Choroid plexus epithelial cell (primary cell): Measurements from ENCODE around the gene DNTT.

ENCODE experiments used
- DNase-seq: peaks from one replicate; pipeline ENCODE4 v3.0.0-alpha.2; 2010; ENCODE audit warnings: low read depth
- H3K4me3 ChIP-seq: 2 replicates; pipeline ENCODE4 v1.5.1; 2011; ENCODE audit warnings: low read depth, mild to moderate bottlenecking, control low read depth, low read length, moderate library complexity
- TF ChIP-seq, protein P1 (sequence below): conservative IDR thresholded peaks from 2 replicates; pipeline ENCODE4 v1.5.1; 2011; ENCODE audit warnings: low read depth, mild to moderate bottlenecking, control low read depth, inconsistent platforms, low read length, moderate library complexity

Gene DNTT

DNA sequence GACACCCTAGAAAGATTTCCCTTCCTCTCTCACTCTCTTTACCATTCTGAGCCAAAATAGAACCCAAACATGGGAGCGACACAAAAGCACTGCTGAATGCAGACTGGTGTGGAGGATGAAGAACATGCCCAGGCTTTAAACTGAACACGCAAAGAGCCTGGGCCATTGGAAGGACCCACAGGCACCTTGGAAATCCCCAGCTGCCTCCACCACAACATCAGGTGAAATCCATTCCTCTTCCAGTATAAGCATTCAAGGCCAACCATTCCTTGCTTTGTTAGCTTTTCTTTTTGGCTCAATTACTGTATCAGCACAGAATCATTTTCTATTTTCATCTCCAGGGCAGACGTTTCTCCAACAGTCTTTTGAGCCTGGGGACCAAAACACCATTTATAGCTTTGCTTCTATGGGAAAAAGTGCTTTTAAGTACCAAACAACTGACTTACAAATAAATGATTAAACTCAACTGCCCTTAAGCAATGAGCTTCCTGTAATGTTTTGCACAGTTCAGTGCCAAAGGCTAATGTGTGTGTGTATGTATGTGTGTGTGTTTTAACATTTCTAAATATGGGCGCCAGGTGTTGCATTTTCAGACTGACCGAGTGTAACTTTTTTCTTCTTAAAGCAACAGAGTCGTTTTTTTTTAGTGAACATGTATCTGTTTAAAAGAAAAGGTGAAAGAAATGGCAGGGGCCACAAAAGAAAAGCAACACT is 16.7 kb upstream of the DNTT start:
- peak; percentile 14 for DNase-seq
- TF ChIP-seq, protein P1, sequence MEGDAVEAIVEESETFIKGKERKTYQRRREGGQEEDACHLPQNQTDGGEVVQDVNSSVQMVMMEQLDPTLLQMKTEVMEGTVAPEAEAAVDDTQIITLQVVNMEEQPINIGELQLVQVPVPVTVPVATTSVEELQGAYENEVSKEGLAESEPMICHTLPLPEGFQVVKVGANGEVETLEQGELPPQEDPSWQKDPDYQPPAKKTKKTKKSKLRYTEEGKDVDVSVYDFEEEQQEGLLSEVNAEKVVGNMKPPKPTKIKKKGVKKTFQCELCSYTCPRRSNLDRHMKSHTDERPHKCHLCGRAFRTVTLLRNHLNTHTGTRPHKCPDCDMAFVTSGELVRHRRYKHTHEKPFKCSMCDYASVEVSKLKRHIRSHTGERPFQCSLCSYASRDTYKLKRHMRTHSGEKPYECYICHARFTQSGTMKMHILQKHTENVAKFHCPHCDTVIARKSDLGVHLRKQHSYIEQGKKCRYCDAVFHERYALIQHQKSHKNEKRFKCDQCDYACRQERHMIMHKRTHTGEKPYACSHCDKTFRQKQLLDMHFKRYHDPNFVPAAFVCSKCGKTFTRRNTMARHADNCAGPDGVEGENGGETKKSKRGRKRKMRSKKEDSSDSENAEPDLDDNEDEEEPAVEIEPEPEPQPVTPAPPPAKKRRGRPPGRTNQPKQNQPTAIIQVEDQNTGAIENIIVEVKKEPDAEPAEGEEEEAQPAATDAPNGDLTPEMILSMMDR, result no peak
- no peak overlapping the region for H3K4me3 ChIP-seq

DNA sequence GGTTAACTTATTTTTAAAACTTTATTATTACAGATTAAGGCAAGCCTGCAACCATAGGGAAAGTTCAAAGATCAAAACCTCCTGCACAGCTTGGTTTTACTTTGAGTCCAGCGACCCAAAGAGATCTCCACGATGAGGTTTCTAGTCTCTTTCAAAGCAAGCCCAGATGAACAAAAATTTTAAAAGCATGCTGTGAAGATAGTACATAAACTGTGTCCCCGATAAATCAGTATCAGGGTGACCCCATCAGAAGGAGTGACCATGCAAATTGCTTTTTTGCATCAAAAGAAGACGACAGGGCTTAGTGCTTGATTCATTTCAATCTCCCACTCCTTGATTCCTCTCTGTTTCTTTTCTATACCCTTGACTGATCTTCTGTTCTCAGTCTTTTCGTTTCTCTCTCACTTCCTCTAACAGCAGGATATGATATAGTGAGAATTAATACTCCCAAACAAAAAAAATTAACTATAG is 16.0 kb upstream of the DNTT start:
- no peak overlapping the region for H3K4me3 ChIP-seq
- TF ChIP-seq, protein P1, result no peak
- DNase-seq, result no peak

DNA sequence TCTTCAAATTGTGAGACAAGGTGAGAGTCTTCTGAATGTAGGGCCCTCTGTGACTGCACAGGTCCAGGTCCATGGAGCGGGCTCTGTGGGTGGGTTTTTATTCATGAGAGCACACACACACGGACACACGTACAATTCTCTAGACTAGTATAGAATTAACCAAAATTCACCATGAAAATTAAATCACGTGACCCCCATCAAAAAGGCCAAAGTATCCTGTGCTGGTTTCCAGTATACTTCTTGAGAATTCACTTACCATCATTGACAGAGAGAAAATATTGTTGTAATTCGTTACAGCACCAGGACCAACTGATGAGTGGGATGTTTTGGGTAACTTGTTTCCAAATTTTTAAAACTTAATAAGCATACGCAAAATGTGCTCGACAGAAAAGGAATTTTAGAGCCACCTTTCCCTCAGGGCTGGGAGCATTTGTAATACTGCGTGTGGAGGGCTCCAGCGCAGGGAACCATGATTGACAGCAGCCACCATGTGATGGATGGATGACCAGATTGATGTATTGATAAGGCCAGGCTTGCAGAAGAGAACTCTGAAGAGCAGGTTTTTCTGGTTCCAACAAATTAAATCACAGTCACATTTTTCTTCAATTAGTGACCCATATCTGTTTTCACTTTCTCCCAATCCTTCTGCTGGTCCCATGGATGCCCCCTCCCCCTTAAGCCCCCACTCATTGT is 14.9 kb upstream of the DNTT start:
- DNase-seq, result no peak
- no peak overlapping the region for H3K4me3 ChIP-seq
- TF ChIP-seq, protein P1, result no peak

DNA sequence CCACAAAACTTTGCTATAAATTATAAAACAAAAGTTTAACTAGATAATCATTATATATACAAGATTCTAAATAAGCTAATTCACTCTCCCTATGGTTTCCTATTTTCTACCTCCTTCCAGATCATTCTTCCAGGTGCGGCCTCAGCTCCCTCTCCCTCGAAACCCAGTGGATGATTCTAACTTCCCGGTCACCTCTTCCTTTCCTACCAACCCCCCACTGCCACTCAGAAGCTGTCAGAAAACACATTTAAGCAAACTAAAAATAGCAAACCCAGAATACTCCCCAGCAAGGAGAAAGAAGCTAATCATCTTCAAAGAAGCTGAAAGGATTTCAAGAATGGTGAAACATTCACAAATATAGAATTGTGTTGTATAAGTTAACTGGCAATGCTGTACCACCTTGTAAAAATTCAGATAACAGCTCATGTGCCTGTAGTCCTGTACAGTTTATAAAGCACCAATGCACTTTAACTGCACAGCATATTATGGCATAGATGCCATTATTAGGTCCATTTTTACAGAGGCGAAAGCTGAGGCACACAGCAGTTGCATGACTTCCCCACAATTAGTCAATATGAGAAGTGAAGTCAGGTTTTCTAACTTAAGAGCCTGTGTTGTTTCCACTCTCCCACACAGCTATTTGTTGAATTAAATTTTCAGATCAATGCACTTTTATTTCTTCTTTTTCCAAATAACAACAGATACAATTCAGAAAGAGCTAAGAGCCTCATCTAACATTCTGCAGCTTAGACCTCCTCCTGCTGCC is 13.7 kb upstream of the DNTT start:
- DNase-seq, result no peak
- H3K4me3 ChIP-seq, result no peak overlapping the region
- TF ChIP-seq, protein P1, result no peak

DNA sequence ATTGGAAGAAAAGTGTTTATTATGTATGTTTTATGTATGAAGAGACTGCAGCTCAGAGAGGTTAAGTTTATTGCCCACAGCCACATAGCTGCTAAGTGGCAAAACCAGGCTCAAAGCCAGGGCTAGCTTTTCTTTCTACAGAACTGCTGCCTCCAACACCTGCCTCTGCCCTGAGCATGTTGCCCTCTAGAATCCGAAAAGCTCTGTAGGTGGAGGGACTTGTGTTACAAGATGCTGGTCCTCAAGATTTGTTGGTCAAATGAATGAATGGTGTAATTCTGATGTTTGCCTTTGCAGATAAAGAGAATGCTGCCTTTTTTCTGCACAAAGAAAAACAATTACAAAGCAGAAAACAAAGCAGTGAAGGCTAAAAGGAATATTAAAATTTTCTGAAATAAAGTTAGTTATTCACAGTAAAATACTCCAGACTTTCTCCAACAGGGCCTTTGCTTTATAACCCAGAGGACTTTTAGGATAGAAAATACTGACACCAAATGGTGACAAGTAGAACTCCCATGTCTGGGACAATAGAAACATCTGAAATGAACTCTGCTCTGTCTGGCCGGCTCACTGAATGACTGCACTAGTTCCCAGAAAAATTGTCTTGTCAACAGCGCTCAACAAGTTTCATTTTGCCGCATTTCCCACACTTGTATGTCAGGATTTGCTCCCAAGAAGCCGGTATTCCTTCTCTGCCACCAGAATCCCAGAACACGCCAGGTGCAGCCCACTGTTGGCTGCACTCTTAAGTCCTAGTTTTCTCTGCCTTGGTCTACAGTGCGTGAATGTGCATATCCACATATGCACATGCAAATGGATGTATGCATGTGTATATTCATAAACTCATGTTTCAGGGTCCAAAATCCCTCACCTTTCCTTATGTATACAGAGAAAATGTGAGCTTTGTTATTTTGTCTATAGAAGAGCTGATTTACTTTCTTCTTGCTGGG is 11.0 kb upstream of the DNTT start:
- TF ChIP-seq, protein P1, result peak; percentile 55
- no peak overlapping the region for H3K4me3 ChIP-seq
- DNase-seq, result peak; percentile 72

DNA sequence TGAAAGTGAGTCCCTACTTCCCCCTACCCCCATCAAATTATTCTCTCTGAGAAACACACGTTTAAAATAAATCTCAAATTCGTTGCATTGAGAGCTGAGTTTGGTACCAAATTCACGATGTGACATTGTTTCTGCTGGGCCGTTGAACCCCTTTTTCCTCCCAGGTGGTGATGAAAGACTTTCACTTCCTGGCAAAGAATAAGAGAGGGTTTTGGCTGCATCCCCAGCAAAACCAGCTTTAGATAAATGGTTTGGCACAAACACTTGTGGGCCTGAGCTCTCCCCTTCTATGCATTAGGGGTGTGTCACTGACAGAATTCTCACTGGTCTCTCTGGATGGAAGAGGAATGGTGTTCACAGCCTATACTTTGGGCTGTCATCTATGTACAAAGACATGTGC is 8.8 kb upstream of the DNTT start:
- H3K4me3 ChIP-seq, result no peak overlapping the region
- no peak for DNase-seq
- TF ChIP-seq, protein P1, result no peak
